ENCODE data around the gene INSYN1. TPM values are rescaled to one million over a fixed set of nuclear protein-coding genes. Genes with fewer than 3 reads are reported as not detected.
"Not testable (repeated sequence)": the region's sequence is repeated elsewhere in the genome, so short reads cannot be mapped to it uniquely, and the experiment has no call there.

INSYN1 gene, protein sequence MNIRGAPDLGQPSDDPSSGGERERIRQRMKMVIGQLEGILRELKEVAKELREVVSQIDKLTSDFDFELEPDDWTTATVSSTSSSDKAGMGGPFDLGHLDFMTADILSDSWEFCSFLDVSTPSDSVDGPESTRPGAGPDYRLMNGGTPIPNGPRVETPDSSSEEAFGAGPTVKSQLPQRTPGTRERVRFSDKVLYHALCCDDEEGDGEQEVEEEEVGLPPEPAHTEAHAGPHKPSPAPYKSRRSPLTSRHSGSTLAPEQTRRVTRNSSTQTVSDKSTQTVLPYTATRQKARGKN
- total RNA-seq, result 0.05 and 0.82 TPM in 2 replicates

DNA sequence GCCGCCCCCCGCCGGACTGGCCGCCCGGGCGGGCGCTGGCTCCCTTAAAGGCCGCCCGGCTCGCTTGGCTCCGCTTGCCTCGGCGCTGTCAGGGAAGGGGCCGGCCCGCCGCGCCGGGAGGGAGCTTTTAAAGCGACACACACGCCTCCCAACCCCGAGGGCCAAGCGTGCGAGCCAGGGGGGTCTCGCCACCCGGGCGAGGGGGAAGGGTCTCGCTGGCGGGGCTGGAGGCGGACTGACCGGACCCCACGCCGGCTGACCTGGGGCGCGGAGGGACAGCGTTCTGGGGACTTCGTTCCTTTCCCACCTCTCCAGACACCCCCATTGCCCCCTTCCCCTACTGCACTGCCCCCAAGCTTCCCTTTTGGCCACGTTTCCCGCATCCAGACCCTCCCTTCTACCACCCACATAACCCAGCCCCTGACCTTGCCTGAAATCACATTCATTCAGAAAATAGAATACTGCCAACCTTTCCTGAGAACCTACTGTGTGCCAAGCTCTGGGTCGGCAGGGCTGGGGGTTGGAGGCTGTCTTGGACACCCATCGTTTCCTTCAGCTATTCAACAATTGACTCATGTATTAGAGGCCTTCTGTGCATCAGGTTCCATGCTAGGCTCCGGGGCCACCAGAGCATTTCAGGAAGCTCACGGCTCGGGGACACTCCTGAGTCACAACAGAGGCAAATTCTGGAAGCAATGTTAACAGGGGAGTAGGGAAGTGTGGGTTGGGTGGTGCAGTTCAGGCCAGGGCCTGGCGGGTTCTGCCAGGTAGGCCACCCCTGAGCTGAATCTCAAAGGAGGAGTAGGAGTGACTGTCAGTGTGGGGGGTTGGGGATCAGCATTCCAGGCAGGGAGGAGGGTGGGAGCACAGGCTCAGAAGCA lies at the start of gene INSYN1:
Gene INSYN1, minus strand, starts transcription at position 102 of the 881 bp plus-strand sequence. CDS start 2,221 bp downstream, outside the sequence.
- no peak for DNase-seq (ENCODE audit: extremely low read depth, low read depth, low spot score)

DNA sequence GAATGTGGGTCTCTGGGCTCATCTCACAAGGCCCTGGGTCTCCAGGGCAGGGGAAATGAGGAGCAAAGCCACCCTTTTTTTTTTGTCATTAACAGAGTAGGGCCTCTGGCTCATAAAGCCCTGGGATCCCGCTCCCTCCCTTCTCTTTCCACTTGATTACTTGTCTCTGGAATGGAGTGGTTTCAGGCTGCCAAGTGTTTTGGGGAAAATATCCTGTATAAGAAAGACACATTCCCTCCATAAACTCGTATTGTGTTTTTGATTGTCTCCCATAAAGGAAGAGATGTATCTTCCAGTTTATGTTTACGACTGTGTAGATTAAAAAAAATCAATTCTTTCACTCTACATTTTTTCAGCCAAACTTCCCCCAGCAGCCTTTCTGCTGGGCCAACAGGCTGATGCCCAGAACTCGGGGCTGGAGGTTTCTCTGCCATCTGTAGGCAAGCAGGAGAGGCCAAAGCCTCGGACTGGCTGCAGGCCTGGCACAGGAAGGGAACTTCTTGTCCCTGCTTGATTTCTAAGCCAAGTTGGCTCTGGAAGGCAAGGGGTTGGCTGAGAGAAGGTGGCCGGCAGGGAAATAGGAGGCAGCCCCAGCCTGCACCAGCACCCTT lies 49.4 kb upstream of the INSYN1 start:
- DNase-seq (ENCODE audit: extremely low read depth, low read depth, low spot score), result no peak

DNA sequence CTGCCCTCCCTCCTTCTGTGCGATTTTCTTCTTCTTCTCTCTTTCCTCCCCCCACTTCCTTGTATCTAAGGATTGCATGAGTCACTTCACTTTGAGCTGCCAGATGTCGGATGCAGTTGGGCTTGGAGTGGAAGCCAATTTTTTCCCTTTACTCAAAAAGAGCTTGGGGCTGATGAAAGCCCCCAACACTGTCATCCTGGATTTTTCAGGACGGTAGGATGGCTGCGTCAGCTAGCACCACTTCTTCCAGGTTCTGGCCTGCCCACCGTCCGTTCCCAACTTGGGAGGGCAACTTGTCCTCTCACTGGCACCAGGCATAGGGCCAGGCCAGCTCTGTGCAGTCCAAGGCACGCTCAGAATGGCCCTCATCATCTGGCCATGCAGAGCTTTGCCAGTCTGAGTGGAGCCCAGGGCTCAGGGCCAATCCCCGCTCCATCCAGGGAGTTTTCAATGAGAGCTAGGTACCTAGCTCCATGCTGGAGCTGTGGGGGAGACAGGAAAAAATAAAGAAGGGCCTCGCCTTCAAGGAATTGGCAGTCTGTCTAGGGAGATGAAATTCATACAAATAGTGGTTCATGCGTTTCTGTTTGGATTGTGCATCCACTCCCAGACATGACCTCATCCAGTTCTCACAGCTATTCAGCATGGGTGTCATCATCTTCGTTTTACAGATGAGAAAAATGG lies 47.7 kb upstream of the INSYN1 start:
- DNase-seq (ENCODE audit: extremely low read depth, low read depth, low spot score), result no peak

DNA sequence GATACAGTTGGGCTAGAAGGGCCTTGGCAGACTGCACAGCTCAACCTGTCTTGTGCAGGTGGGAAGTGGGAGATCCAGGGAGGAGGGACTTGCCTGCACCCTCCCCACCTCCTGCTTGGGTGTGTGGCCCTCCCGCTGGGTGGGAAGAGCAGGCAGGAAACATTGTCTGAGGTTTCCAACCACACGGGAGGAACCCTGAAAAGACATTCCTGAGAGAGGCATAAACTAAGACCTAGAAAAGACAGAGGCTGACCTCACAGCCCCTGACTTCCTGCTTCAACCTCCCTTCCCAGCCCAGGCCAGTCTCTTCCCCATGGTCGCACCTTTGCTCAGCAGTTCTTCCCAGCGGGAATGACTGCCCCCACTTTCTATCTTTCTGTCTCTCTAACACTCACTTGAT lies 46.3 kb upstream of the INSYN1 start:
- DNase-seq (ENCODE audit: extremely low read depth, low read depth, low spot score), result no peak

DNA sequence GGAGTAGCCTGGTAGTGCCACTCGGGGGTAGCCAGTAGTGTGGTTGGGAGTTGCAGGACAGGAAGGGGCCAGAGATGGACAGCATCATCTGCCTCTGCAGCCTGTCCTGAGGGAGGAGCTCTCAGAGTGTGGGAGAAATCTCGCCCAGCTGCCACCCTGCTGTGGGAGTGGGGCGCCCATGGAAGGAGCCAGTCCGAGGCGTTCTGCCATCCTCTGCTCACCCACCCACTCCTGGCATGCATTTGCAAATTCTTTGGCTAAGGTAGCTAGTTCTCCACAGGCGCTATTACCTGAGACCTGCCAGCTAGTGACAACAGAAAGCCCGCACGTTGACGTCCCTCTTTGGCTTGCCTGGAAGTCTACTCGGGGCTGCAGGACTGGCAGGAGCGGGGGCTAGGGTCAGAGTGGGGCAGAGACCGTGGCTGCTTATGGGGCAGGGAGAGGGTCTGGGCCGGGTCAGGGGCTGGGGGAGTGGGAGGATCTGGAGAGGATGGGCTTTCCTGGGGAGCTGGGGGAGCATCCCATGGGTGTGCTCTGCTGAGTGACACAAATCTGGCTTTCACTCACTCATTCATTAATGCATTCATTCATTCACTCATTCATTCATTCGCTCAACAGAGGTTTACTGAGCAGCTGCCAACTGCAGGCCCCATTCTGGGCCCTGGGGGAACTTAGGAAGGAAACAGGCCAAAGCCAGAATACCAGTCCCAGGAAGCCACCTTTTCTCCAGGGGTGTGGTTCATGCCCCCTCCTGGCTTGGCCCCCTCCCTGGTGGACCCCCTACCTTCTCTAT lies 44.4 kb upstream of the INSYN1 start:
- DNase-seq (ENCODE audit: extremely low read depth, low read depth, low spot score), result no peak

DNA sequence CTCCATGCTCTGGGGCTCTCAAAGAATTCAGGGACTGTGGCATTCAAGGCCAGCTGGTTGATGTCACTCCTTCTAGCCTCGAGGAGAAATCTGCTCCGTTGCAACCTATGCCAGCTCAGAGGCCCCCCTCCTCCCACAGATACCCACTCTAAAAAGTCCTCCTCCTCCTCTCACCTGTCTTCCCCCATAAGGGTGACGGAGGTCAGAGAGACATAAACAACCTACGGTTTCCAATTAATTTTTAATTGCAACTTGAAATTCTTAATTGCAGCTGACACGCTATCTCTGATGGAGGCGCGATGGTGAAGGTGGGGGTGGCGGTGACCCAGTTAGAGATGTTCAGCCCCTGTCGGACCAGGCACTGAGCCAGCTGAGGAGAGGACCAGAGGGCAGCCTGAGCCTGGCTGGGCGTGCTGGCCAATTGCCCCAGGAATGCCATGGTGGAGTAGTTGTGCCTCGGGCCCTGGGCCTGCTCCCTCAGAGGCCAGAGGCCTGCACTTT lies 43.2 kb upstream of the INSYN1 start:
- DNase-seq (ENCODE audit: extremely low read depth, low read depth, low spot score), result no peak

DNA sequence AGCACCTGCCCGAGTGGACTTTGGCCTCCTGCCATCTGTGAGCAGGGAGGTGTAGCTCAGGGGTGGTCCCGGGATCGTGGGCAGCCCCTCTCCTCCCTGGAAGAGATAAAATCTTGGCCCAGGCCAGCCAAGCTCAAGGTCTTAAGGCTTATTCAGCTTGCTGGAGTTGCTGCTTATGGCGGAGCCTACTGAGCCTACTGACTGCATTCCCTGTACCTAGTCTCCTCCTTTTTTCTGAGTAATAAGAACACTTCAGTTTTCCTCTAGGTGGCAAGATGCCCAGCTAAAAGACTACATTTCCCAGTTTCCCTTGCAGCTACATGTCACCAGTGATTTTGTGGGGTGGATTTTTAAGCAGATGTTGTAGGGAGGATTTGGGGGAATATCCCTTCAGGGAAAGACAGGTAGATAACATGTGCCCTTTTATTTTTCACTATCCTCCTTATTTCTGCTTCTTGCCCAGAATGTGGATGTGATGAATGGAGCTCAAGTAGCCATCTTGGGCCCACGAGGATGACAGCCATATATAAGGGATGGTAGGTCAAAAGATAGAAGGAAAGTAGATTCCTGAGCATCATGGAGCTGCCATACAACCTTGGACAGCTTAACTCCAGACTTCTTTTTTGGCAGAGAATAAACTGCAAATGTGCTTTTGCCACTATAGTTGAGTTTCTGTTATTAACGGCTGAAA lies 41.4 kb upstream of the INSYN1 start:
- DNase-seq (ENCODE audit: extremely low read depth, low read depth, low spot score), result no peak

DNA sequence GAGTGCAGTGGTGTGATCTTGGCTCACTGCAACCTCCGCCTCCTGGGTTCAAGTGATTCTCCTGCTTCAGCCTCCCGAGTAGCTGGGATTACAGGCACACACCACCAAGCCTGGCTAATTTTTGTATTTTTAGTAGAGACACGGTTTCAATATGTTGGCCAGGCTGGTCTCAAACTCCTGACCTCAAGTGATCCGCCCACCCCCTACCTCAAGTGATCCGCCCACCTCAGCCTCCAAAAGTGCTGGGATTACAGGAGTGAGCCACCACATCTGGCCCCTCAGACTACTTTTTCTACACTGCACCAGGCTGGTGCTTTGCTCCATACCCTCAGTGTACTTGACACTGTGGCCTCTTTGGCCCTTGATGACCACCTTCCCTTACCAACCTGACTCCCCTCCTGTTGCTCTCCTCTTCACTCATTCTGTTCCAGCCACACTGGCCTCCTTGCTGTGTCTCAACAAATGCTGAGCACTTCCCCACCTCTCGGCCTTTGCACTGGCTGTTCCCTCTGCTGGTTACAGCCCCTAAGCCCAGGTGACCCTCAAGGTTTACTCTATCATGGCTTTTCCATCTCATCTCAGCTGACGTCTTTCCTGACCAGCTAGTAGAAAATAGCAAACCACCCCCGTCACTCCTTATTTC lies 39.9 kb upstream of the INSYN1 start:
- DNase-seq (ENCODE audit: extremely low read depth, low read depth, low spot score), result not testable (repeated sequence)

DNA sequence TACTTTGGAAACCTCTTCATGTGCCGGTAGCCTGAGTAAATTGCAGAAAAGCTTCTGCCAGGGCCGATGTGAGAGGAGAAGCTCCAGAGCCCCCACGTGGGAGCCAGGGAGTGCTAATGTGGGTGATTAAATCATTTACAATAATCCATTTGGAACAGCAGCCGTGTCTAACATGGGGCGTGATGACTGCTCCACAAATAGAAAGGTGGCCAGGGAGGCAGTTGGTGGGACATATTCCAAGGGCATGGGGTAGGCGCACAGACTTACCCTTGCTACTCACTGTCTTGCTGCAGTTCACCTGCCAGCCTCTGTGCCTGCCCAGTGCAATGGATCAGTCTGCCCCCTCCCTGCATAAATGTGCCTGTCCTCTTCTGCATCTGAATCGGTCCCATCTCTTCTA lies 39.3 kb upstream of the INSYN1 start:
- no peak for DNase-seq (ENCODE audit: extremely low read depth, low read depth, low spot score)

DNA sequence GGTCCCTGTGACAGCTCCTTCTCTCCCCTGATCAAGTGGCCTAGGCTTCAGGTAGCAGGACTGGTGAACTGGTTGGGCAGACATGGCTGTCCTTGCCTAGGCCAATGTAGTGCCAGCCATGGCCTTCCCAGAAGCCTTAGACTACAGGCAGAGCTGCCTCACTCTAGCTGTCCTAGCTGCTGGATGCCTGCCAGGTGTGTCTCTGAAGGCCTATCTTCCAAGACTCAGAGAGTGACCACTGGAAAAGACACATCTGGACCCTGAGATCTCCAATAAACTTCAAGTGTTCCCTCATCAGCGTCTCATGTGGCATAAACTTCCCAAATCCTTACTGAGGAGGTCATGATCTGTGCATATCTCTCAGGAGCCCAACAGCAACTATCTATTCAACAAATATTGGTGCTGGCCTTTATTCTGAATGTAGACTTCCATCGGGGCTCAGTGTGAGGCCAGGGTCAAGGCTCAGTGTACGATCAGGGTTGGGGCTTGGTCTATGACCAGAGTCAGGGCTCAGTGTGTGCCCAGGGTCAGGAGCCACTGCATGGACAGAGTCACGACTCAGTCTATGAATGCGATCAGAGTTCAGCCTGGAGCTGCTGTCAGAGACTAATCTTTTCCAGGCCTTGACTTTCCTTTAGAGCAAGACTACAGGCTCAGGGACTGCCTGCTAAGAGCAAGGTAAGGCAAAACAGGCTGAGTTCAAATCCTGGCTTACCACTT lies 36.5 kb upstream of the INSYN1 start:
- DNase-seq (ENCODE audit: extremely low read depth, low read depth, low spot score), result no peak

DNA sequence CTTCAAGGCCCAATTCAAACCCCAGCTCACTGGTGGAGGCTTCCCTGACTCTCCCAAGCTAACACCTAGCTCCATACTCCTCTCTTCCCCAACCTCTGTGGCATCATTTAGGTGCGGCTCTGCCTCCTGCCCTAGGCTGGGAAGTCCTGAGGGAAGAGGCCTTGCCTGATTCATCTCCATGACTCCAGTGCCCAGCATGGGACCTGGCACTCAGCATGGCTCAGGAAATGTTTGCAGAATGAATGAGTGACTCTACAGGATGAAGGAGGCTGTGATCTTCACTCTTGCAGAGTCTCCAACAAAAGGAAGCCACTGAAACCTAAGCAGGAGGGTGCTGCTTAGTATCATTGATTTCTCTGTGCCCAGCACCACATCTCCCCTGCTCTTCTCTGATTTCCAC lies 34.5 kb upstream of the INSYN1 start:
- no peak for DNase-seq (ENCODE audit: extremely low read depth, low read depth, low spot score)

DNA sequence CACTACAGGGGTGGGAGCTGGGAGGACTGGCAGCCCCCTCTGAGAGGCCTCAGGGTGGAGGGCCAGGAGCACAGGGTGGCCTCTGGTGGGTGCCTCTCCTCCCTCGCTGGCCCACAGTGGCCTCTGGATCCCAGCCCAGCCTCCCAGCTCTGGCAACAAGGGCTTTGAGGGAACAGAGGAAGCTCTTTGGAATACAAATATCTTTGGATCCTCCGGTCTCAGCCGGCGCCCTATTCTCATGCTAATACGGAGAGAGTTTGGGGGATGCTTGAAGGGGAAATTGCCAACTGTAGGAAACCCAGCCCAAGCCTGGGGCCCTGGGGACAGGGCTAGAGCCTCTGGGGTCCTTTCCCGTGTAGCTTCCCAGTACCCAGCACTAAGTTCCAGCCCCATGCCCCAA lies 33.4 kb upstream of the INSYN1 start:
- no peak for DNase-seq (ENCODE audit: extremely low read depth, low read depth, low spot score)

DNA sequence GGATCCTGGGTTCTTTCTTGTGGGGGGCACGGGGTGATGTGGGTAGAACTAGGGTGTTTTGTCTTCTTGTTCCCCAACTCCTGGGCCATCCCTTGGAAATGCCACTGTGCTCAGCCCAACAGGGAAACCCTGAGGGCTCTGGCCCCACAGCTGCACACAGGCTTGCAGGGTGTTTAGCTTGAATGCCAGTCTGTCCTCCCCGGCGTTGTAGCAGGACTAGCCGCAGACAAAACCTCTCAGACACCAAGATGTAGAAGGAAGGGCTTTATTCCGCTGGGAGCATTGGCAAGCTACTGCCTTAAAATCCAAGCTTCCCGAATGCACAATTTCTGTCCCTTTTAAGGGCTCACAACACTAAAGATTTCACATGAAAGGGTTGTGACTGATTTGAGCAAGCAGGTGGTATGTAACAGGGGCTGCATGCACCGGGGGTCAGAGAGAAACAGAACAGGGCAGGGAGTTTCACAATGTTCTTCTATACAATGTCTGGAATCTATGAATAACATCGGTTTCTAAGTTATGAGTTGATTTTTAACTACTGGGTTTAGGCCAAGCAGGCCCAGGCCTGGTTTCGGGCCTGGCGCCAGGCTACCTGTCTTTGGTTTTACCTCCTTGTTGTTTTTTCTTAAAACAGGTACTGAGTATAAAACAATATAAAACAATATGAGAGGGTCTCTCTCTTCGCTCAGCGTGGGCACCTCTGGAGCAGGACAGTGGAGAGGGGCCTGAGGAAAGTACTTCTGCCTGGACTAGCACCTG lies 32.3 kb upstream of the INSYN1 start:
- DNase-seq (ENCODE audit: extremely low read depth, low read depth, low spot score), result not testable (repeated sequence)

DNA sequence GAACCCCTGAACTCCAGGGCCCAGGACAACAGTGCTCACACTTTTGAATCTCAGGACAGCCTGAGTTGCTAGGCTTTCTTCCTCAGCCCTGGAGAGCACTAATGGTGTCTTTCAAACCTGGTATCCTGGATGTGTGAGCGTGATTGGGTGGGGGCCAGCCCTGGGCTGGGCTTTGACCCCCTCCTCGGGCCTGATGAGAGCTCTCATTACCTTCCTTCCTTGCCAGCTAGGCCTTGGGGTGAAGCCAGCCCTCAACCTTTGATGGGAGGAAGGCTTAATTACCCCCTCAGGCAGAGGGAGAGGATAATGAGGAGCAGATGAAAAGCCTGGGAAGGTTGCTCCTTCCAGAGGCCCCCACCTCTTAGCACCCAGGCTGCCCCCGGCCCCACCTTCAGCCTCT lies 31.1 kb upstream of the INSYN1 start:
- no peak for DNase-seq (ENCODE audit: extremely low read depth, low read depth, low spot score)

DNA sequence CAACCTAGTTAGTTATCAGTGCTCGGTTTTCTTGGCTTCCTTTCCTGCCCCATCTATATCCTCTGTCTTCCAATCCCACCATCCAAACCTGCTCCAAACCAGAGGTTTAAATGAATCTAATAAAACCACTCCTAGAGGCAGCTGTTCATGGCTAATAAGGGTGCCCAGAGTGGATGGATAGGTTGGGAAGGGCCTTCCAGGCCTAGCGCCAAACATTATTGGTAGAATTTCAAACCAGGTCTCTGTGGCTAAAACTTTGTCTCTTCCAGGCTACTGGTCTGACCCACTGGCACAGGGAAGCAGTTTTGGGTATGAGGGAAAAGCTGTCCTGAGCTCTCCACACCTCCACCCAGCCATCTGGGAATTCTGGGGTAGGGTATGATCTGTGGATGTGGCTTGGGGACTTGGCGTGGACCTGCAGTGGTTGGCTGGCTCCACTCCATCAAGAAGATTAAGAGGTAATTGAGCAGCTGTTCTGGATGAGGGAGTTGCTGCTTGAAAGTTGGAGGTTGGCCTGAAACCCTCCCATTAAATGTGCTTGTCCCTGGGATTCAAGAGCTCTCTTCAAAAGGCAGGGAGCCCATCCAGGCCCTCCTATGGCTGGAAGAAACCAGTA lies 29.3 kb upstream of the INSYN1 start:
- DNase-seq (ENCODE audit: extremely low read depth, low read depth, low spot score), result no peak

DNA sequence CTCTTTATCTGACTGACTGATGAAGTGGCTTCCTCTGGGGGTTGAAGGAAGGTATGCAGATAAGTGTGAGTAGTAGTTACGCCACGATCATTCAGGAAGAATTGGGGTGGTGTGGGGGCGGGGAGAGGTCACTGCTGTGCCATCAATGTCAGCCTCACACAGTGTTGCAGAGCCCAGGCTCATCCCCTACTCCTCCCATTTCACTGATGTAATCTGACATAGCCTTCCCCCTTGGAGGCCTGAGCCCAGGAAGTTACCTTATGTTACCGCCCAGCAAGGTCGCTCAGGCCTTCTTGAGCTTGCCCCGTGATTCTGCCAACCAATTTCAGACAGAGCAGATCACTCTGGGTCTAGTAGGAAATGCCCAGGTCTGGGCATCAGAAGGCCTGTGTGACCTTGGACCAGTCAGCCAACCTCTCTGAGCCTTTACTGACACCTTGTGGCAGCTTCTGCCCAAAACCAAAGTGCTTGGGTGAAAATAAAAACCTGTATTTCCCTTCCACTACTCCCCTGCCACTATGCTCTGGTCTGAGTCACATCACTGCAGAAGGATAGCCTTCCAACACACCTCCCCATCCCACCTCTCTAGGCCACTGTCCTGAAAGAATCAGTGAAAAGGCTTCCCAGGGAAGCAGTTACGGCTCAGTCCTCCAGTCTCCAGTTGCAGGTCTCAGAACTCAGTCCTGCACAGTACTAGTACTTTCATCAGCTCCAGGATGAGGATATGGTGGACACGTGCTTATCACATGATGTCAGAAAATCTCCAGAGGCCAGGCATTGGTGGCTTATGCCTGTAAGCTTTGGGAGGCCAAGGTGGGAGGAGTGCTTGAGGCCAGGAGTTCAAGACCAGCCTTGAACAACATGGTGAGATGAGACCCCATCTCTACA lies 28.1 kb upstream of the INSYN1 start:
- no peak for DNase-seq (ENCODE audit: extremely low read depth, low read depth, low spot score)

Measured in glomerular endothelial cell (primary cell).